Pons (tissue), 1 donor: Measurements from ENCODE around the gene SMPD4.
"Not testable (repeated sequence)": the region's sequence is repeated elsewhere in the genome, so short reads cannot be mapped to it uniquely, and the experiment has no call there.

Source experiments
- DNase-seq: peaks from one replicate; pipeline ENCODE4 v3.0.0-alpha.2; 2016; ENCODE audit warnings: low spot score

SMPD4 gene

DNA sequence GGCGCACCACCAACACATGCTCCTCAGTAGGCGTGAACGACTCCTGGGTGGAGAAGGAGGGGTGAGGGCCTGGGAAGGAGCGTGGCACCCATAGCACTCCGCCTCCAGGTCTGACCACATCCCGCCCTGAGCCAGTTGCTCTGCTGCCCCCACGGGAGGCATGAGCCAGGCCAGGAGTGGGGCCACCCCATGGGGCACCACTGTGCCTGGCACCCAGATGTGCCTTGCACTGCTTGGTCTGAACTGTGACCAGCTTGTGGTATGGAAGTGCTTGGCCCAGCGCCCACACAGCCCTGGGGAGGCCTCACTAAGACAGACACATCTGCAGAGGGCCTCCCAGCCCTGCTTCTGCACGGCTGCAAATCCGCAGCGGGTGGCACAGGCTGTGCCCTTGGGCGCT lies 24.0 kb downstream of the SMPD4 start:
- DNase-seq, result not testable (repeated sequence)

- no peak for DNase-seq
Observed at GRCh38 chr2:130156624-130157004, 24.8 kb downstream of the SMPD4 start.

DNA sequence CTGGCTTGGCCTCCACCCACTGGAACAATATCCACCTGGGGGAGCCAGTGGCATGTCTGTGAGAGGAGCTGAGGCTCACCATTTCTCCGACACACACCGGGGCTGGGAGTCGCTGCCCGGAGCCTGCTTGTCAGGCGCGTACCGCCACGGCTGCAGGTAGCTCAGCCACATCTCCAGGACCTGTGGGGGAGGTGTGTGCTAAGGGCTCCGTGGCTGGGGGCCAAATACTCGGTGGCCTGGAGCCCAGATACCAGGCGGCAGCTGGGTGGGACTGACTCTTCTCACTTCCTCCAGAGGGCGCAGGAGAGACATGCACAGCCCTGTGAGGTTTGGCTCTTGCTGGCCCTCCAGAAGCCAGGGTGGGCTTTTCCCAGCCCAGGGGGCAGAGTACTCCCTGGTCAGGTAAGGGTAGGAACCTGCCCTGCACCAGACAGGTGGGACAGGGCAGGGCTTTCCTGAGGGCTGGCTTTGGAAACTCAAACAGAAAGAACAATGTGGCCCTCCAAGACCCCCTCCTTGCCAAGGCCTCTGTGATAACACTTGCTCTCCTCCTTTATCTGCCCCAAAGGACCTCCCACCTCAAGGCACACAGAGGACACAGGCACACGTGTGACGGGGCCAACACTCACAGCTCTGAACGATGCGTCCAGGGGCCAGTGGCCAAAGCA lies 25.3 kb downstream of the SMPD4 start:
- peak; percentile 41 for DNase-seq

- no peak for DNase-seq
Observed at GRCh38 chr2:130154773-130155765, 26.3 kb downstream of the SMPD4 start.

- not testable (repeated sequence) for DNase-seq
Observed at GRCh38 chr2:130154423-130154770, 27.0 kb downstream of the SMPD4 start.

GRCh38 chr2:130153721-130154422 lies 27.5 kb downstream of the SMPD4 start:
- not testable (repeated sequence) for DNase-seq

- DNase-seq, result no peak
Observed at GRCh38 chr2:130152816-130153595, 28.4 kb downstream of the SMPD4 start.

- DNase-seq, result not testable (repeated sequence)
Observed at GRCh38 chr2:130152136-130152815, 29.1 kb downstream of the SMPD4 start.

- not testable (repeated sequence) for DNase-seq
Observed at GRCh38 chr2:130151145-130151512, 30.3 kb downstream of the SMPD4 start.

DNA sequence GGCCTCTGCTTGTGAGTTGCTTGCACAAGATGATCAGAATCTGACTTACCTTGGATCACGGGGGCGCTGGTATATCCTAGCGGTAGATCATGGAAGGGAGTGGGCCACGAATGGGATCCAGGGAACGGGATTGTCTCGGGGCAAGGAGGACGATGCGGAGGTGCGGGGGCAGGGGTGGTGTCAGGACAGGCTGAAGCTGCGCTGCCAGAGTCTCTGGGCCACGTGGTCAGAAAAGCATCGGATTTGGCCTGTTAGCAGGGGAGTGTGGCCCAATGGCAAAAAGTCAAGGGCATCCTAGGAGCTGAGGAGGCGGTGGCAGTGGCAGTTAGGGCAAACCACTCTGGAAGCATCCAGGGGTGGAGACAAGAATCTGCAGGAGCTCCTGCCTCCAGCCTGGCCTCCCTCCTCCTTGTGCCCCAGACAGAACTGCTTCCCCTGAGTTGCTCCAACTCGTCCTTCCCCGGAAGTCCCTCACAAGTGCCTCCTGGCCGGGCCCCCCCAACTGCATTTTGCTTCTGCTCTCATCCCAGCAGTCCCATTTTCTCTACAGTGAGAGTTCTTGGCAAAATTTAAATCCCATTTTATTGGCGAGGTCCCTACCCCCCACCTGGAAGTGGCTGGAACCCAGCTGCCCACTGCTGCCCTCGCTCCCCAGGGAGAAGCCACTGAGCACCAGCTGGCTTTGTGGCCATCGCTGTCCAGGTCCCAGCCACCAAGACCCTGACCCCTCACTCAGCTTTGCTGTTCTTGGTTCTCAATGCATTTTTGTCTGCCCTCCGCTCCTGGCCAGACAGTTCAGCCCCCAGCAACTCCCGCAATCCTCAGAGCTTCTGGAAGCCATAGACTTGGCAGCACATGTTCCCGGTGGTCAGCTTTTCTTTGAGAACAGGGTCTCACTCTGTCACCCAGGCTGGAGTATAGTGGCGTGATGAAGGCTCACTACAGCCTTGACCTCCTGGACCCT lies 30.9 kb downstream of the SMPD4 start:
- DNase-seq, result no peak

- DNase-seq, result not testable (repeated sequence)
Observed at GRCh38 chr2:130148515-130148914, 32.9 kb downstream of the SMPD4 start.

GRCh38 chr2:130145006-130145414 lies 36.4 kb downstream of the SMPD4 start, which contains the start of gene CCDC74B:
CCDC74B (minus strand) TSS chr2:130145112; CDS start chr2:130144996, 116 bp downstream.
- DNase-seq, result peak; percentile 23

- not testable (repeated sequence) for DNase-seq
Observed at GRCh38 chr2:130143266-130144039, 37.9 kb downstream of the SMPD4 start.

- DNase-seq, result not testable (repeated sequence)
Observed at GRCh38 chr2:130142396-130143265, 38.8 kb downstream of the SMPD4 start.

GRCh38 chr2:130141645-130142370 lies 39.6 kb downstream of the SMPD4 start:
- not testable (repeated sequence) for DNase-seq

- DNase-seq, result not testable (repeated sequence)
Observed at GRCh38 chr2:130141002-130141401, 40.4 kb downstream of the SMPD4 start.

GRCh38 chr2:130140516-130140915 lies 40.9 kb downstream of the SMPD4 start:
- DNase-seq, result not testable (repeated sequence)
